ENCODE data around the gene VEZF1.

Gene VEZF1

GRCh38 chr17:57987581-57988300 is at the start of gene VEZF1:
VEZF1 (minus strand) TSS chr17:57988254; CDS start chr17:57988111, 143 bp downstream.
- peak; percentile 71 for DNase-seq

DNA sequence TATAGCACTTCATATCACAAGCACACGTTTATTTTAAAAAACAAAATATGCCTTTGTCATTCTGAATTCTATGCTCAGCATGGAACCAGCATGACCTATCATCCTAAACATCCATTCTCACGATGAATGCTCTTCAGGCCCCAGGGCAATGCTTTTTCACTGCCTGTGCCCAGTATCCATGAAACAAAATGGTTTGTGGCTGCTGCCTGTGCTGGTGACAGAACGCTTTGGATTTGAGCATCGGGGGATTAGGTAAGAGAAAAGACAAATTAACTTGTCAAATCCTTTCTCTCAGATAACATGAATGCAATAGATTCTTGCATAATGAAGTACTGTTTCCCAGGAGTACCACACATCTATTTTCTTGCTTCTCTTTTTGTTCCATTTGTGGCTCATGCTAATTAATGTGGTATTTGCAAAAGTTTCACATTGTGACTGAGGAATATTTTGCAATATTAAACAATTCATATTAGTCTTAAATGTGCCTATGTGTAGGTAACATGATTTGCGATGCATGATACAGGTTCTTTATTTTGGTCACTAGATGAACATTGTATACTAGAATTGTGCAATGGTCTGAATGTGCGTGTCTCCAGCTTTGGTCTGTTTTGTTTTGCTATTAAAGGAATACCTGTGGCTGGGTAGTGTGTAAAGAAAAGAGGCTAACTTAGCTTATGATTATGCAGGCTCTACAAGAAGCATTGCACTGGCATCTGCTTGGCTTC is 44.8 kb upstream of the VEZF1 start:
- DNase-seq, result no peak

DNA sequence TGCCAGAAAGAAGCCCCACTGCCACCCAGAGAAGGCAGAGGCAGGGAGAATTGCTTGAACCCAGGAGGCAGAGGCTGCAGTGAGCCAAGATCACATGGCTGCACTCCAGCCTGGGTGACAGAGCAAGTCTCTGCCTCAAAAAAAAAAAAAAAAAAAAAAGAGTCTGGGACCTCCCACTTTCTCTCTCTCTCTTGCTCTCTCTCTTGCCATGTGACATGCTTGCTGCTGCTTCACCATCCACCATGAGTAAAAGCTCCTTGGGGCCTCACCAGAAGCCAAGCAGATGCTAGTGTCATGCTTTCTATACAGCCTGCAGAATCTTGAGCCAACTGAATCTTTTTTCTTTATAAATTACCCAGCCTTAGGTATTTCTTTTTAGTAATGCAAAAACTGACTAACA is 40.5 kb upstream of the VEZF1 start:
- DNase-seq, result no peak

- DNase-seq, result no peak
Observed at GRCh38 chr17:58020401-58020800, 32.3 kb upstream of the VEZF1 start.

GRCh38 chr17:58019521-58019920 is 31.5 kb upstream of the VEZF1 start:
- DNase-seq, result no peak

DNA sequence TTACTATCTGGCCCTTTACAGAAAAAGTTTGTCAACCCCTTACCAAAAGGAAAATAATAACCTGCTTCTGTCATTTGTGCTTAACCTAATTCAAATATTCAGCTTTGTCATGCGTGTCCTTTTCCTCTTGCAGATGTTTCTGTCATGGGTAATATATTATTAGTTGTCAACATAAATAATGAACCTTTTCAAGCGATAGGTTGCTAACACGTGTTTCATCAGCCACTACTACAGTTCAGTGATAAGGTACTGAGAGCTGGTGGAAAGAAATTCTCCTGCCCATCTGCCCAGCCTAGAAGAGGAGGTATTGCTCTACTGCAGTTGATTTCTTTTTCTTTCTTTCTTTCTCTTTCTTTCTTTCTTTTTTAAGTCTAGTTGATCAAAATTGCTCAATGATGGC is 31.0 kb upstream of the VEZF1 start:
- DNase-seq, result no peak

DNA sequence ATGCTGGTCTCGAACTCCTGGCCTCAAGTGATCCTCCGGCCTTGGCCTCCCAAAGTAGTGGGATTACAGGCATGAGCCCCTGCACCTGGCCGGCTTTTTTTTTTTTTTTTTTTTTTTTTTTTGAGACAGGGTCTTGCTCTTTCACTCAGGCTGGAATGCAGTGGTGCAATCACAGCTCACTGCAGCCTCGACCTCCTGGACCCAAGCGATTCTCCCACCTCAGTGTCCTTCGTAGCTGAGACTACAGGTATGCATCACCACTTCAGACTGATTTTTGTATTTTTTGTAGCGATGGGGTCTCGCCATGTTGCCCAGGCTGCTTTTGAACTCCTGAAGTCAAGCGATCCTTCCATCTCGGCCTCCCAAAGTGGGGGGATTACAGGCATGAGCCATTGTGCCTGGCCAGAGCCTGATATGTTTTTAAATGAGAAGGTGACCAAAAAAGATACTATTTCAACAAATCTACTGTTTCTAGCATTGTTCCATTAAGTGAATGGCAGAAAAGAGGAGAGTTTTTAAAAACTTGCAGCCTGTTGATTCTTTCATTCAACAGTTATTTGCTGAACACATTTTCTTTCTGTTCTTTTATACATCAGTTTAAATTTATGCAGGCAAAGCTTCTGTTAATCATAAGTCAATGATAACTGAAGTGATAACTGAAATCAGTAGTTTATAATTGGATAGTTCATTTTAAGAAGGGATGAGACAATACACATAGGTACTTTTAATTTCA is 22.2 kb upstream of the VEZF1 start:
- DNase-seq, result no peak

DNA sequence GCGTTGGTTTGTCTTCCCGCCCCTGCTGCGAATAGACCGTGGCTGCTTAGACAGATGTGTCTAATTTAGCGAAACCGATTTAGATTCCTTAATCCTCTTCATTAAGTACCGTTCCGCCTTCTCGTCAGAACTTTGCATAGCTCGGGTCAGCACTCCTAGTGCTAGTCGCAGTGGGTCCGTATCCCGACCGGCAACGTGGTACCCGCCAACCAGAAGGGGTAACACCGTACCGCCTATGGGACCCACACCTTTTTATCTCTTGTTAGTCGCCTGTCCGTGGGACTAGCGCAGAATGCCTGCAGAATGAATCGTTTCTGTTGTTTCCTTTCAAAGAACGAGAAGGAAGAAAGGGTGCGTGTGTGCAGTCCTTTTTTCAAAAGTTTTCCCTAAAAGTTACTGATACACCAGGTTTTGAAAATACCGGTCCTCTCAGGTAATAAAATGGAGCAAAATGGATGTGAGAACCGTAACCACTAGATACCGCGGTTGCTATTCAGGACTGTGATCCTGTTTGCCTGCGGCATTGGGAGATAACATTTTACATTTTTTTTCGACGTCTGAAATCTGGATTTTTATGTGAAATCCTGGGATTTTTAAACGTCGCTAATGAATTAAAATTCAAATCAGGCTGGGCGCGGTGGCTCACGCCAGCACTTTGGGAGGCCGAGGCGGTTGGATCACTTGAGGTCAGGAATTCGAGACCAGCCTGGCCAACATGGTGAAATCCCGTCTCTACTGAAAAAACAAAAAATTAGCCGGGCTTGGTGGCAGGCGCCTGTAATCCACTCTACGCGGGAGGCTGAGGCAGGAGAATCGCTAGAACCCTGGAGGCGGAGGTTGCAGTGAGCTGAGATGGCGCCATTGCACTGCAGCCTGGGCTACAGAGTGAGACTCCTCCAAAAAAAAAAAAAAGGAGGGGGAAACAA is 20.0 kb upstream of the VEZF1 start:
- DNase-seq, result no peak

- DNase-seq, result peak; percentile 97
Observed at GRCh38 chr17:58006924-58007780, 19.1 kb upstream of the VEZF1 start, which contains the start of gene SRSF1. SRSF1 (minus strand) TSS chr17:58007246; CDS start chr17:58007137, 109 bp downstream.

DNA sequence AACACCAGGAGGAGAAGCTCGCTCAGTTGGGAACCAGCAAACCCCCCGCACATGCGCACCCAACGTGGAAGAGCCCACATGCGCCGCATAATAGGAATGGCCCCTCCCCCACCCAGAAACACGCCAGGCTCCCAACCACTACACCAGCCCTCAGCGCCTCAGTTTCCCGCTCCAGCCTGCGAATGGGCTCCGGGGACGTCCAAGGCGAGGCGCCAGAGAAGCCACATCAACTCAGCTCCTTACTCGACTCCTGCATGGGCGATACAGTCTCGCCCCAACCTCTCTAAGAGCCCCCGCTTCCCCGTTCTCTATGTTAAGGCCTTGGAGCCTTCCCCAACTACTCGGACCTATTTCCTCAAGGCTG is 18.5 kb upstream of the VEZF1 start:
- DNase-seq, result peak; percentile 34

GRCh38 chr17:58005728-58006559 is 17.9 kb upstream of the VEZF1 start:
- DNase-seq, result no peak

GRCh38 chr17:58005031-58005727 is 17.1 kb upstream of the VEZF1 start:
- DNase-seq, result no peak

DNA sequence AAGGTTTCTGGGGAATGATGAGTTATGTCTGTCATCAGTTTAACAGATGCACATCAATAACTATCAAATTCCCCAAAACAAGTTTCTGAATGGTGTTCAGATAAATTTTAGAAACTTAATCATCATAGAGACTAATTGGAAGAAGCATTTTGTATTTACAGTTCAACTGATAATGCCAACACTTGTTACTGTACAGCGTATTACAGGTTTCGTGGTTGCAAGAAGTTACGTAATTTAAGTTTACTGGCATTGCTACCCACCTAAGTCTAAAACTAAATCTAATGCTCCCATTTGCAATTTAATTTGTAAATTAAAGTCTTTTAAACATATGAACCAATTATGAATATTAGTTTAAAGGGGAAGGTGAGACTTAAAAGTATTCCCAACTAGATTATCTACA is 16.0 kb upstream of the VEZF1 start:
- no peak for DNase-seq

GRCh38 chr17:58002973-58003372 is 14.9 kb upstream of the VEZF1 start:
- DNase-seq, result no peak

DNA sequence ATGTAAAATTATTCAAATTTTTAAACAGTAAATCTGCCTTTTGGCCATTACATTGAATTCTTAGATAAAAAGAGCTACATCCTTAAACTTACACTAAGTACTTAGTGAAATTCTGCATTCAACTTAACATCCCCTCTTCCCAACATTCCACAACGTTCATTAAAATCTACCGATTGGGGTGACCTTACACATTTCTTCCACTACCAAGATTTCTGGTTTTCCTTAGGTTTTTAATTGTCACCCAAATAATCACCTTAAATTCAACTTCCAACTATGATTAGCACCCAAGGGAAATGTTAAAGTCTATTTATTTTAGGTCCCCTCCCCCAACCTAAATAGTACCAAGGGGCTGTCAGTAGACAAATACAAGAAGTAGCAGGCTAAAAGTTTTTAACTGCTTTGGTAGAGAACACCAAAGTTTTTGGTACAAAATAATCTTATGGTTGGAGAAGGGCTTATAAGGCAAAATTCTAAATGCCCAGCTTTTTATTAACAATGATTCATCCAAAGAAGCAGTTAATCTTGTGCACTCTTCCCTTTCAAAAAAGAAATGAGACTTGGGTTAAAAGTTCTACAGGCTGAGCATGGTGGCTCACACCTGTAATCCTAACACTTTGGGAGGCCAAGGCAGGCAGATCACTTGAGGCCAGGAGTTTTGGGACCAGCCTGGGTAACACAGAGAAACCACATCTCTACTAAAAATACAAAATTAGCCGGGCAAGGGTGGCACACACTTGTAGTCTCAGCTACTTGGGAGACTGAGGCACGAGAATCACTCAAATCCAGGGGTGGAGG is 14.3 kb upstream of the VEZF1 start:
- no peak for DNase-seq

DNA sequence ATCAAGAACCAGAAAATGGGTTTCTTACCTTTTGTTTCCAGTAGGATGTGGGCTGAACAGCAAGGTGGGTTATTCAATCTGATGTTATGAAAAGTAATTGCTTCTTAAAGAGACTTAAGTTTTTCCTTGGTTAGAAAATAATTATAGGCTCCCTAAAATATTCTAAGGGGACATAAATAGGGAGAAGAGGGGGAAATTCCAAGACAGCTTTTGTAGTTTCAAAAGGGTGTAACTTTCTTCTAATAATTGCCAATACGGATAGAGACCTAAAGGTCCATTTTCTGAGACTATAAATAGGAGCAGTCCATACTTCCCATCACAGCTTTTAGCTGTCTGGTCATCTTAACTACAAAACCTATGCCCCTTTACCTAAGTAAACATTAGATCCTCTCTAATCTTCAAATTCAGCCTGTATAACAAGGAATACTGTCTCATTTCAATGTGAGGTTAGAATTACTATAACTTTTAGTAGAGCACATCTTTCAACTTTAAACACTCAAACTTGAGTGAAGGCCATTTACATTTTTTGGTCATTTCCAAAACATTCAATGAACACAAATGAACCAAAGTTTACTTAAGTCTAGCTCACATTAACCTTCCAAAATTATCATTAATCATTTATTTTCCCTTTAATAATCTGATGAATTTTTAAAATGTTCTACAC is 13.5 kb upstream of the VEZF1 start:
- no peak for DNase-seq

DNA sequence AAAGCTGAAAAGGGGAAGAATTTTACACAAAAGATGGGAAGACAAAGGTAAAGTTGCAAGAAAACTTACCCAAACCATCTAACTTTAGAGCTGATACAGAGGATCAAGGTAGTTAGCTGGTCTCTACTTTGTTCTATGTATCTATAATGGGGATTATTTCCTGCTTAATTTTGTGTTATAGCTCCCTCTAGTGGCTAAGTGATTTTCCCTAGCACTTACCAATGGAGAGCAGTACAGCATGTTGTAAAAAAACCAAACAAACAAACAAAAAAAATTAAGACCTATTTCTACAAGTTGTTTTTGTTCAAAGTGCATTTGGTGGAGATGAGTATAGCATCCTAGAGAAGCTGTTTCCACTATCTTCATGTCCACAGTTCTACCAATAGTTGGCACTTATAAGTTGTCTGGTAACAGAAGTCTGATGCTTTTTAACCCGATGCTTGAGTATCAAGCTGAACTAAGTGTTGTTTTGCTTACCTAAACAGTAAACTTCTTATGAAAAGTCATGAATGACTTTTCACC is 11.5 kb upstream of the VEZF1 start:
- DNase-seq, result peak; percentile 80

DNA sequence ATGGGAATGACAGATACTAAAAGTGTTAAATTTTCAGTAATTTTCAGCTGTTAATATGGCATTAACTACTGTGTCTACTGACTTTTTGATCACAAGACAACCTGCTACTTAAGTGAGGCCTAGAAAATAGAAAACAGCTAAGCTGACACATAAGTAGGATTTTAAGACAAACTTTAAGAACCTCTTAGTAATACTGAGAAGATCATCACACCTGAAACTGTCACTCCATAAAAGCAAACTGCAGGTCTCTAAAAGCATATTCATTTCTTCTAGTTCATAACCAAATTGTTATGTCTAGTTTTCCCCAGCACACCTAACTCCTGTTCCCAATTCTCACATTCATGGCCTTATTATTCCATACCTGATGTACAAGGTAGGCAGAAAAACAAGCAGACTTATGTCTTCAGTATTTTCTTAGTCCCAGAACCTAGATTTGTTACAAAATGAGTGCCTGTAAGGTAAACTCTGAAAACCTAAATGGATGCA is 11.0 kb upstream of the VEZF1 start:
- DNase-seq, result no peak
